ENCODE measurements around the gene ADGRA1. TPM values are rescaled to one million over a fixed set of nuclear protein-coding genes. Genes with fewer than 3 reads are reported as not detected.
"Not testable (repeated sequence)": the region's sequence is repeated elsewhere in the genome, so short reads cannot be mapped to it uniquely, and the experiment has no call there.

The ADGRA1 gene
- total RNA-seq, 2 donors from 2014 or later, result not detected

- Mint-ChIP-seq H3K27ac (no peak overlapping the region), H3K9me3 (no peaks in the 10 kb centered on the region), H3K4me1 (no peaks in the 10 kb centered on the region), H3K27me3 (no peaks in the 10 kb centered on the region), H3K4me3 (no peak overlapping the region), H3K36me3 (ENCODE audit: low read depth) (no peaks in the 10 kb centered on the region)
- ATAC-seq (replicated peaks), result no peak
Measured at GRCh38 chr10:133048926-133049325, 38.8 kb upstream of the ADGRA1 start.

GRCh38 chr10:133049639-133050038 lies 38.1 kb upstream of the ADGRA1 start:
- no peak overlapping the region for H3K27ac Mint-ChIP-seq
- no peaks in the 10 kb centered on the region for H3K4me1 Mint-ChIP-seq
- ATAC-seq (replicated peaks), result no peak
- no peaks in the 10 kb centered on the region for H3K36me3 Mint-ChIP-seq (ENCODE audit: low read depth)
- H3K9me3 Mint-ChIP-seq, result no peaks in the 10 kb centered on the region
- H3K4me3 Mint-ChIP-seq, result no peak overlapping the region
- no peaks in the 10 kb centered on the region for H3K27me3 Mint-ChIP-seq

- ATAC-seq (replicated peaks), result no peak
- H3K36me3 Mint-ChIP-seq (ENCODE audit: low read depth), result no peaks in the 10 kb centered on the region
- H3K4me3 Mint-ChIP-seq, result no peak overlapping the region
- no peaks in the 10 kb centered on the region for H3K9me3 Mint-ChIP-seq
- H3K27me3 Mint-ChIP-seq, result no peaks in the 10 kb centered on the region
- H3K27ac Mint-ChIP-seq, result no peak overlapping the region
- H3K4me1 Mint-ChIP-seq, result no peaks in the 10 kb centered on the region
Measured at GRCh38 chr10:133050371-133050770, 37.4 kb upstream of the ADGRA1 start.

GRCh38 chr10:133052076-133052475 lies 35.6 kb upstream of the ADGRA1 start:
- Mint-ChIP-seq H3K27ac (no peak overlapping the region), H3K36me3 (ENCODE audit: low read depth) (no peaks in the 10 kb centered on the region), H3K9me3 (no peaks in the 10 kb centered on the region), H3K27me3 (no peaks in the 10 kb centered on the region), H3K4me3 (no peak overlapping the region), H3K4me1 (no peaks in the 10 kb centered on the region)
- ATAC-seq (replicated peaks), result no peak

GRCh38 chr10:133053527-133054133 lies 34.1 kb upstream of the ADGRA1 start:
- not testable (repeated sequence) for H3K27me3 Mint-ChIP-seq; H3K4me1 Mint-ChIP-seq; H3K9me3 Mint-ChIP-seq; H3K4me3 Mint-ChIP-seq; H3K27ac Mint-ChIP-seq; H3K36me3 Mint-ChIP-seq (ENCODE audit: low read depth); ATAC-seq (replicated peaks)

GRCh38 chr10:133055470-133055869 lies 32.3 kb upstream of the ADGRA1 start:
- H3K36me3 Mint-ChIP-seq (ENCODE audit: low read depth), result no peaks in the 10 kb centered on the region

GRCh38 chr10:133056001-133056400 lies 31.7 kb upstream of the ADGRA1 start:
- Mint-ChIP-seq H3K36me3 (ENCODE audit: low read depth) (no peaks in the 10 kb centered on the region), H3K4me3 (no peak overlapping the region), H3K4me1 (peaks cover 12% of the 10 kb centered on the region)

More at GRCh38 chr10:133055470-133055869, 32.3 kb upstream of the ADGRA1 start:
- H3K27me3 Mint-ChIP-seq, result peaks cover 5% of the 10 kb centered on the region
- H3K27ac Mint-ChIP-seq, result no peak overlapping the region
- peaks cover 12% of the 10 kb centered on the region for H3K4me1 Mint-ChIP-seq
- no peak for ATAC-seq (replicated peaks)
- no peaks in the 10 kb centered on the region for H3K9me3 Mint-ChIP-seq
- no peak overlapping the region for H3K4me3 Mint-ChIP-seq

GRCh38 chr10:133056651-133057178 lies 31.0 kb upstream of the ADGRA1 start:
- Mint-ChIP-seq H3K36me3 (ENCODE audit: low read depth) (no peaks in the 10 kb centered on the region), H3K4me1 (peaks cover 12% of the 10 kb centered on the region), H3K27ac (no peak overlapping the region), H3K27me3 (peaks cover 5% of the 10 kb centered on the region), H3K4me3 (no peak overlapping the region), H3K9me3 (no peaks in the 10 kb centered on the region)
- no peak for ATAC-seq (replicated peaks)

More at GRCh38 chr10:133056001-133056400, 31.7 kb upstream of the ADGRA1 start:
- Mint-ChIP-seq H3K27ac (no peak overlapping the region), H3K9me3 (no peaks in the 10 kb centered on the region), H3K27me3 (peaks cover 5% of the 10 kb centered on the region)
- no peak for ATAC-seq (replicated peaks)

GRCh38 chr10:133058331-133059092 lies 29.2 kb upstream of the ADGRA1 start:
- Mint-ChIP-seq H3K36me3 (ENCODE audit: low read depth) (no peaks in the 10 kb centered on the region), H3K4me1 (peaks cover 12% of the 10 kb centered on the region), H3K27me3 (peaks cover 5% of the 10 kb centered on the region), H3K9me3 (no peaks in the 10 kb centered on the region), H3K4me3 (peak overlapping the region; percentile 15), H3K27ac (no peak overlapping the region)
- no peak for ATAC-seq (replicated peaks)

GRCh38 chr10:133059093-133059470 lies 28.6 kb upstream of the ADGRA1 start:
- no peaks in the 10 kb centered on the region for H3K9me3 Mint-ChIP-seq
- peaks cover 5% of the 10 kb centered on the region for H3K27me3 Mint-ChIP-seq
- no peaks in the 10 kb centered on the region for H3K36me3 Mint-ChIP-seq (ENCODE audit: low read depth)
- peak overlapping the region; percentile 15 for H3K4me3 Mint-ChIP-seq
- peaks cover 12% of the 10 kb centered on the region for H3K4me1 Mint-ChIP-seq
- ATAC-seq (replicated peaks), result no peak
- no peak overlapping the region for H3K27ac Mint-ChIP-seq

GRCh38 chr10:133059571-133059970 lies 28.2 kb upstream of the ADGRA1 start:
- no peaks in the 10 kb centered on the region for H3K9me3 Mint-ChIP-seq
- H3K4me1 Mint-ChIP-seq, result peaks cover 12% of the 10 kb centered on the region
- no peak overlapping the region for H3K27ac Mint-ChIP-seq
- H3K27me3 Mint-ChIP-seq, result peaks cover 5% of the 10 kb centered on the region
- ATAC-seq (replicated peaks), result no peak
- no peak overlapping the region for H3K4me3 Mint-ChIP-seq
- H3K36me3 Mint-ChIP-seq (ENCODE audit: low read depth), result no peaks in the 10 kb centered on the region

GRCh38 chr10:133060022-133060421 lies 27.7 kb upstream of the ADGRA1 start:
- Mint-ChIP-seq H3K4me3 (no peak overlapping the region), H3K4me1 (peaks cover 12% of the 10 kb centered on the region), H3K27ac (no peak overlapping the region), H3K9me3 (no peaks in the 10 kb centered on the region), H3K27me3 (peaks cover 5% of the 10 kb centered on the region), H3K36me3 (ENCODE audit: low read depth) (no peaks in the 10 kb centered on the region)
- no peak for ATAC-seq (replicated peaks)

GRCh38 chr10:133060466-133060865 lies 27.3 kb upstream of the ADGRA1 start:
- H3K4me3 Mint-ChIP-seq, result no peak overlapping the region
- H3K27ac Mint-ChIP-seq, result no peak overlapping the region
- H3K4me1 Mint-ChIP-seq, result peaks cover 12% of the 10 kb centered on the region
- H3K27me3 Mint-ChIP-seq, result peaks cover 5% of the 10 kb centered on the region
- no peaks in the 10 kb centered on the region for H3K9me3 Mint-ChIP-seq
- no peak for ATAC-seq (replicated peaks)
- H3K36me3 Mint-ChIP-seq (ENCODE audit: low read depth), result no peaks in the 10 kb centered on the region

GRCh38 chr10:133060881-133061280 lies 26.8 kb upstream of the ADGRA1 start:
- no peak overlapping the region for H3K27ac Mint-ChIP-seq
- no peaks in the 10 kb centered on the region for H3K36me3 Mint-ChIP-seq (ENCODE audit: low read depth)
- no peaks in the 10 kb centered on the region for H3K9me3 Mint-ChIP-seq
- H3K4me3 Mint-ChIP-seq, result no peak overlapping the region
- H3K27me3 Mint-ChIP-seq, result peaks cover 5% of the 10 kb centered on the region
- H3K4me1 Mint-ChIP-seq, result peaks cover 12% of the 10 kb centered on the region
- ATAC-seq (replicated peaks), result no peak
